H9 (cell line): Measurements from ENCODE around the gene ATG12. TPM values are rescaled to one million over a fixed set of nuclear protein-coding genes. Genes with fewer than 3 reads are reported as not detected.
"Not testable (repeated sequence)": the region's sequence is repeated elsewhere in the genome, so short reads cannot be mapped to it uniquely, and the experiment has no call there.

Experiments used
- DNase-seq: peaks from one replicate; pipeline ENCODE4 v3.0.0-alpha.2; 2017
- H2AFZ ChIP-seq: one replicate; pipeline ENCODE4 v1.6.1; 2013; ENCODE audit warnings: mild to moderate bottlenecking, low read length, control low read depth, moderate library complexity
- H2AK5ac ChIP-seq: 2 replicates; pipeline ENCODE4 v1.6.1; 2013; ENCODE audit warnings: low read length, control low read depth, mixed read lengths; ENCODE audit not compliant: insufficient read length
- H2BK120ac ChIP-seq: one replicate; pipeline ENCODE4 v1.6.1; 2013; ENCODE audit warnings: low read depth, mild to moderate bottlenecking, low read length, control low read depth, inconsistent platforms; ENCODE audit not compliant: poor library complexity, severe bottlenecking
- H2BK12ac ChIP-seq: 2 replicates; pipeline ENCODE4 v1.6.1; 2013; ENCODE audit warnings: low read length, control low read depth, mixed read lengths, low read depth; ENCODE audit not compliant: insufficient read length
- H2BK15ac ChIP-seq: 2 replicates; pipeline ENCODE4 v1.6.1; 2013; ENCODE audit warnings: low read depth, low read length, control low read depth
- H2BK20ac ChIP-seq: one replicate; pipeline ENCODE4 v1.6.1; 2013; ENCODE audit warnings: low read depth, mild to moderate bottlenecking, low read length, control low read depth, inconsistent platforms; ENCODE audit not compliant: poor library complexity, severe bottlenecking
- H2BK5ac ChIP-seq: 2 replicates; pipeline ENCODE4 v1.6.1; 2013; ENCODE audit warnings: low read length, control low read depth, mixed read lengths; ENCODE audit not compliant: insufficient read length
- H3K14ac ChIP-seq: 2 replicates; pipeline ENCODE4 v1.6.1; 2013; ENCODE audit warnings: low read length, control low read depth; ENCODE audit not compliant: insufficient read depth
- H3K18ac ChIP-seq: 2 replicates; pipeline ENCODE4 v1.6.1; 2013; ENCODE audit warnings: low read depth, mild to moderate bottlenecking, mixed read lengths, low read length, control low read depth; ENCODE audit not compliant: insufficient read length
- H3K23ac ChIP-seq: 2 replicates; pipeline ENCODE4 v1.6.1; 2013; ENCODE audit warnings: low read length, control low read depth, mixed read lengths, low read depth; ENCODE audit not compliant: insufficient read length
- H3K23me2 ChIP-seq: 2 replicates; pipeline ENCODE4 v1.6.1; 2013; ENCODE audit warnings: low read depth, mild to moderate bottlenecking, mixed read lengths, low read length, control low read depth; ENCODE audit not compliant: insufficient read length, poor library complexity, severe bottlenecking
- H3K27ac ChIP-seq: 2 replicates; pipeline ENCODE4 v1.5.1; 2013; ENCODE audit warnings: low read length, control low read depth, mixed read lengths, low read depth; ENCODE audit not compliant: insufficient read length
- H3K27me3 ChIP-seq: 2 replicates; pipeline ENCODE4 v1.6.1; 2013; ENCODE audit warnings: low read length, control low read depth, inconsistent platforms; ENCODE audit not compliant: insufficient read depth
- H3K4ac ChIP-seq: 2 replicates; pipeline ENCODE4 v1.6.1; 2013; ENCODE audit warnings: low read depth, mild to moderate bottlenecking, control low read depth, inconsistent platforms, low read length, moderate library complexity
- H3K4me1 ChIP-seq: 2 replicates; pipeline ENCODE4 v1.6.1; 2013; ENCODE audit warnings: low read length, control low read depth, inconsistent platforms; ENCODE audit not compliant: insufficient read depth
- H3K4me2 ChIP-seq: 2 replicates; pipeline ENCODE4 v1.6.1; 2013; ENCODE audit warnings: low read length, control low read depth, mixed read lengths; ENCODE audit not compliant: insufficient read length, insufficient read depth
- H3K56ac ChIP-seq: 2 replicates; pipeline ENCODE4 v1.6.1; 2013; ENCODE audit warnings: low read depth, mild to moderate bottlenecking, mixed read lengths, low read length, control low read depth; ENCODE audit not compliant: insufficient read length
- H3K79me1 ChIP-seq: 2 replicates; pipeline ENCODE4 v1.6.1; 2013; ENCODE audit warnings: low read depth, mild to moderate bottlenecking, moderate library complexity, low read length, control low read depth, inconsistent platforms; ENCODE audit not compliant: insufficient read depth, poor library complexity, severe bottlenecking
- H3K79me2 ChIP-seq: 2 replicates; pipeline ENCODE4 v1.6.1; 2013; ENCODE audit warnings: low read length, control low read depth, inconsistent platforms; ENCODE audit not compliant: insufficient read depth
- H3K9ac ChIP-seq: 2 replicates; pipeline ENCODE4 v1.6.1; 2013; ENCODE audit warnings: low read length, control low read depth, mixed read lengths; ENCODE audit not compliant: insufficient read length; ENCODE audit errors: extremely low read depth
- H3K9me3 ChIP-seq: one replicate; pipeline ENCODE4 v1.6.1; 2013; ENCODE audit warnings: low read depth, low read length, inconsistent platforms; ENCODE audit not compliant: control insufficient read depth
- H3T11ph ChIP-seq: one replicate; pipeline ENCODE4 v1.6.1; 2013; ENCODE audit warnings: mild to moderate bottlenecking, low read length, control low read depth, inconsistent platforms
- H4K20me1 ChIP-seq: one replicate; pipeline ENCODE4 v1.6.1; 2013; ENCODE audit not compliant: control insufficient read depth, insufficient read length, insufficient read depth
- H4K5ac ChIP-seq: 2 replicates; pipeline ENCODE4 v1.6.1; 2013; ENCODE audit warnings: low read depth, mild to moderate bottlenecking, mixed read lengths, low read length, control low read depth; ENCODE audit not compliant: insufficient read length
- H4K8ac ChIP-seq: replicated peaks from 2 replicates; pipeline ENCODE4 v1.6.1; 2013; ENCODE audit warnings: low read length, control low read depth, mixed read lengths, low read depth; ENCODE audit not compliant: insufficient read length
- H4K91ac ChIP-seq: 2 replicates; pipeline ENCODE4 v1.6.1; 2013; ENCODE audit warnings: low read depth, mild to moderate bottlenecking, moderate library complexity, mixed read lengths, low read length, control low read depth; ENCODE audit not compliant: insufficient read length
- H3K27ac Mint-ChIP-seq, 3 experiments: 2 replicates in 2 of 3; 3 replicates in 1 of 3; pipeline ENCODE4 v1.8.0; 2020 to 2021; ENCODE audit warnings: mixed read lengths in 3 of 3, mild to moderate bottlenecking in 1 of 3, moderate library complexity in 1 of 3
- H3K27me3 Mint-ChIP-seq: 2 replicates; pipeline ENCODE4 v1.8.0; 2021; ENCODE audit warnings: low read depth, mild to moderate bottlenecking, moderate library complexity, mixed read lengths
- H3K36me3 Mint-ChIP-seq, 3 experiments: 2 replicates in 2 of 3; 3 replicates in 1 of 3; pipeline ENCODE4 v1.8.0; 2020 to 2021; ENCODE audit warnings: low read depth in 3 of 3, mixed read lengths in 3 of 3; ENCODE audit not compliant: insufficient read depth in 1 of 3
- H3K4me1 Mint-ChIP-seq, 2 experiments: 2 replicates each; pipeline ENCODE4 v1.8.0; 2020; ENCODE audit warnings: mixed read lengths in 2 of 2
- H3K4me3 Mint-ChIP-seq, 2 experiments: 2 replicates in 1 of 2; 3 replicates in 1 of 2; pipeline ENCODE4 v1.8.0; 2020 to 2021; ENCODE audit warnings: mild to moderate bottlenecking in 2 of 2, mixed read lengths in 2 of 2, moderate library complexity in 1 of 2
- H3K9me3 Mint-ChIP-seq, 2 experiments: 2 replicates in 1 of 2; 3 replicates in 1 of 2; pipeline ENCODE4 v1.8.0; 2020; ENCODE audit warnings: mild to moderate bottlenecking in 2 of 2, mixed read lengths in 2 of 2, moderate library complexity in 1 of 2
- CTCF ChIP-seq: fragments of 200-600 bp; sonication (generic); conservative IDR thresholded peaks from 3 replicates; pipeline ENCODE4 v1.8.0; 2021; ENCODE audit warnings: antibody characterized with exemption, mild to moderate bottlenecking
- WGBS: extraction: QIAGEN DNeasy Blood & Tissue Kit; methylation state at CpG from one replicate; pipeline ENCODE4 v1.1.7; 2013; ENCODE audit warnings: missing lambda C conversion rate, low lambda C conversion rate, mixed read lengths; ENCODE audit not compliant: insufficient read length; ENCODE audit errors: extremely low coverage; 5-methylcytosine and 5-hydroxymethylcytosine counted together
- total RNA-seq: library from RNA; stranded (reverse); gene quantifications from 2 replicates; pipeline ENCODE4 v1.2.1, GENCODE V29; 2021

The ATG12 gene
- total RNA-seq, 1 experiment from 2014 or later, result 52.9 TPM

GRCh38 chr5:115809946-115810345, 31.4 kb downstream of the ATG12 start:
- Histone ChIP-seq H3K4me1 (no peaks in the 10 kb centered on the region), H2AFZ (no peak overlapping the region), H2BK120ac (no peak overlapping the region), H4K8ac (no peak overlapping the region), H2AK5ac (no peak overlapping the region), H3K4me2 (no peak overlapping the region), H2BK20ac (no peak overlapping the region), H3K9ac (no peak overlapping the region), H2BK15ac (no peak overlapping the region), H3K14ac (no peak overlapping the region), H2BK5ac (no peak overlapping the region), H3K79me1 (no peaks in the 10 kb centered on the region), H4K91ac (no peak overlapping the region), H3K23ac (no peak overlapping the region), H3T11ph (no peak overlapping the region), H3K27me3 (peaks cover 5% of the 10 kb centered on the region; the same call in 1 of the 2 replicates), H3K18ac (no peak overlapping the region), H3K9me3 (no peaks in the 10 kb centered on the region), H3K27ac (no peak overlapping the region), H4K5ac (no peak overlapping the region), H3K79me2 (no peaks in the 10 kb centered on the region), H4K20me1 (no peaks in the 10 kb centered on the region), H3K56ac (no peak overlapping the region), H3K23me2 (no peaks in the 10 kb centered on the region), H3K4ac (no peak overlapping the region), H2BK12ac (no peak overlapping the region)
- Mint-ChIP-seq H3K4me3 (no peak overlapping the region), H3K27me3 (peaks cover 16% of the 10 kb centered on the region), H3K36me3 (peaks cover 7 to 27% (median 14%) of the 10 kb centered on the region in 3 experiments; a peak in 6 of 7 replicates), H3K27ac (no peak overlapping the region), H3K9me3 (no peaks in the 10 kb centered on the region), H3K4me1 (peaks cover 30 to 31% of the 10 kb centered on the region in 2 experiments)
- DNase-seq, result no peak
- no CpG with 5 or more reads among the region's 2 CpGs for WGBS
- no peak for TF ChIP-seq CTCF

DNA sequence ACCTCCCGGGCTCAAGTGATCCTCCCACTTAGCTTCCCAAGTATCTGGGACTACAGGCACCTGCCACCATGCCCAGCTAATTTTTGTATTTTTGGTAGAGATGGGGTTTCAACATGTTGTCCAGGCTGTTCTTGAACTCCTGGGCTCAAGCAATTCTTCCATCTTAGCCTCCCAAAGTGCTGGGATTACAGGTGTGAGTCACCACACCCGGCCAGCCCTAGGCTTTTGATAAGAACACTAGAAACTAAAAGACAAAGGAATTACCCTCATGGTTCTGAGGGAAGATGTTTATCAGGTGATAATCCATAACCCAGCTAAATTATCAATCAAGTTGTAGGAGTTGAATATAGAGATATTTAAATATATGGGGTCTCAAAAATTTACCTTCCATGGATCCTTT, 33.3 kb downstream of the ATG12 start:
- not testable (repeated sequence) for H3K4me1 ChIP-seq, H3K27ac ChIP-seq, H3K79me2 ChIP-seq, H3K4me2 ChIP-seq, H2BK12ac ChIP-seq, H4K8ac ChIP-seq, H3K14ac ChIP-seq, H2BK5ac ChIP-seq, H2AFZ ChIP-seq, H3K27me3 ChIP-seq, H3K18ac ChIP-seq, H3K9me3 ChIP-seq, H4K5ac ChIP-seq, H3K23me2 ChIP-seq, DNase-seq, H3K9me3 Mint-ChIP-seq, H3K4me3 Mint-ChIP-seq, H3K4ac ChIP-seq, H3K79me1 ChIP-seq, H2BK120ac ChIP-seq, H2BK20ac ChIP-seq, H3T11ph ChIP-seq, H3K27me3 Mint-ChIP-seq, H4K91ac ChIP-seq, H2AK5ac ChIP-seq, H3K27ac Mint-ChIP-seq, H2BK15ac ChIP-seq, H3K9ac ChIP-seq, H3K56ac ChIP-seq, H3K23ac ChIP-seq, H4K20me1 ChIP-seq
- peaks cover 8 to 36% (median 17%) of the 10 kb centered on the region in 3 experiments; a peak in 6 of 7 replicates for H3K36me3 Mint-ChIP-seq
- H3K4me1 Mint-ChIP-seq, result peaks cover 16% of the 10 kb centered on the region in 2 experiments
- no CpG with 5 or more reads among the region's 2 CpGs for WGBS
